ENCODE results near the gene HSPB2. TPM values are rescaled to one million over a fixed set of nuclear protein-coding genes. Genes with fewer than 3 reads are reported as not detected.

Gene HSPB2
- total and polyA plus RNA-seq, 2 donors (not counting 1 experiment from before 2014, with no cell fraction given), result not detected

- H3K9me3 Mint-ChIP-seq (ENCODE audit: insufficient read depth), result no peaks in the 10 kb centered on the region
- peaks cover 0 to 40% (median 20%) of the 10 kb centered on the region in 4 experiments for H3K27me3 ChIP-seq (replicated peaks in 1 of 4; ENCODE audit: control extremely low read depth in 1 of 4, control insufficient read depth in 3 of 4, insufficient read depth in 4 of 4, low read length in 3 of 4)
- H3K4me1 ChIP-seq (ENCODE audit: control insufficient read depth in 2 of 2, insufficient read depth in 2 of 2, low read length in 2 of 2), result no peaks in the 10 kb centered on the region
- no peak overlapping the region for H3K27ac Mint-ChIP-seq
- no peak overlapping the region for H2AFZ ChIP-seq (ENCODE audit: insufficient read depth, low read depth, low read length, poor library complexity, severe bottlenecking)
- DNase-seq (no peak), ATAC-seq (ENCODE audit: low read depth) (no peak)
- ChIA-PET CTCF (no interaction called here), POLR2A (no interaction called here)
- H3K27me3 Mint-ChIP-seq, result peaks cover 60% of the 10 kb centered on the region
- no peaks in the 10 kb centered on the region for H4K20me1 ChIP-seq (ENCODE audit: control insufficient read depth, insufficient read depth, low read length, poor library complexity, severe bottlenecking)
- H3K27ac ChIP-seq (ENCODE audit: low read length in 2 of 2), result no peak overlapping the region
- intact Hi-C loops (cut with micrococcal nuclease), result no loop called here
- H3K36me3 ChIP-seq (replicated peaks in 1 of 2; ENCODE audit: control extremely low read depth in 1 of 2, control insufficient read depth in 1 of 2, extremely low read depth in 1 of 2, insufficient read depth in 2 of 2, low read length in 1 of 2), result no peaks in the 10 kb centered on the region
- no peak overlapping the region for H3K4me2 ChIP-seq (replicated peaks; ENCODE audit: low read depth, low read length, poor library complexity, severe bottlenecking)
- H3K4me3 Mint-ChIP-seq, result no peak overlapping the region
- peaks cover 0 to 4% (median 0%) of the 10 kb centered on the region in 3 donors for H3K9me3 ChIP-seq (ENCODE audit: control extremely low read depth in 1 of 3, control insufficient read depth in 2 of 3, insufficient read depth in 1 of 3, low read length in 2 of 3)
- TF ChIP-seq, protein P1, sequence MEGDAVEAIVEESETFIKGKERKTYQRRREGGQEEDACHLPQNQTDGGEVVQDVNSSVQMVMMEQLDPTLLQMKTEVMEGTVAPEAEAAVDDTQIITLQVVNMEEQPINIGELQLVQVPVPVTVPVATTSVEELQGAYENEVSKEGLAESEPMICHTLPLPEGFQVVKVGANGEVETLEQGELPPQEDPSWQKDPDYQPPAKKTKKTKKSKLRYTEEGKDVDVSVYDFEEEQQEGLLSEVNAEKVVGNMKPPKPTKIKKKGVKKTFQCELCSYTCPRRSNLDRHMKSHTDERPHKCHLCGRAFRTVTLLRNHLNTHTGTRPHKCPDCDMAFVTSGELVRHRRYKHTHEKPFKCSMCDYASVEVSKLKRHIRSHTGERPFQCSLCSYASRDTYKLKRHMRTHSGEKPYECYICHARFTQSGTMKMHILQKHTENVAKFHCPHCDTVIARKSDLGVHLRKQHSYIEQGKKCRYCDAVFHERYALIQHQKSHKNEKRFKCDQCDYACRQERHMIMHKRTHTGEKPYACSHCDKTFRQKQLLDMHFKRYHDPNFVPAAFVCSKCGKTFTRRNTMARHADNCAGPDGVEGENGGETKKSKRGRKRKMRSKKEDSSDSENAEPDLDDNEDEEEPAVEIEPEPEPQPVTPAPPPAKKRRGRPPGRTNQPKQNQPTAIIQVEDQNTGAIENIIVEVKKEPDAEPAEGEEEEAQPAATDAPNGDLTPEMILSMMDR (IDR thresholded peaks at IDR 0.05), result no peak
- no peak for TF ChIP-seq EZH2 (IDR thresholded peaks at IDR 0.05; ENCODE audit: borderline replicate concordance, insufficient read depth, low read depth, low read length, poor library complexity, severe bottlenecking)
- WGBS (ENCODE audit: insufficient coverage), result 86% methylated on average over 24 of the region's 24 CpGs
- no peak overlapping the region for H3K9ac ChIP-seq (ENCODE audit: low read length)
- no peak overlapping the region for H3K4me3 ChIP-seq (ENCODE audit: control extremely low read depth in 1 of 5, extremely low read depth in 1 of 5, insufficient read depth in 1 of 5, low read depth in 2 of 5, low read length in 4 of 5)
- no peaks in the 10 kb centered on the region for H3K4me1 Mint-ChIP-seq
- no peaks in the 10 kb centered on the region for H3K79me2 ChIP-seq (ENCODE audit: control insufficient read depth, insufficient read depth, low read length)
Measured at GRCh38 chr11:111913031-111913861, 712 bp downstream of the HSPB2 start.

DNA sequence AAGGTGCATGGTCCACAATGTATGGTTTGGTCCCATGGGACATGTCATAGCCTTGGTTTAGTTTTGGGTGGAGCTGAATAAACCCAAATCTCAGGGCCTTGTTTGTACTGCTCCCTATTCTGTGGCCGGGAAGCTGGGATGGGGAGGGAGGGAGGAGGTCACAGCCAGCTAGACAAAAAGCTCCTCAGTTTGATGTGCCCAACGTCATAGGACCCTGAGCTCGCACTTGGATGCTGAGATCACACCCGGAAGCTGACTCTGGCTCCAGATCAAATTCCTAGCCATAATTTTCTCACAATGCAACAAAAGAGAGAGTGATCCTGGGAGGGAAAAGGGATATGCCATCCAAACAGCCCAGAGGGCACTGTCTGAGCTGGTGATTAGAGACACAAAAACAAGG is 1.5 kb downstream of the HSPB2 start:
- ATAC-seq (ENCODE audit: low read depth), result no peak
- no peaks in the 10 kb centered on the region for H3K9me3 Mint-ChIP-seq (ENCODE audit: insufficient read depth)

More for the DNA sequence above, 1.5 kb downstream of the HSPB2 start:
- no peak for TF ChIP-seq EZH2 (IDR thresholded peaks at IDR 0.05; ENCODE audit: borderline replicate concordance, insufficient read depth, low read depth, low read length, poor library complexity, severe bottlenecking)
- TF ChIP-seq, protein P1 (IDR thresholded peaks at IDR 0.05), result no peak
- Histone ChIP-seq H3K4me3 (ENCODE audit: control extremely low read depth in 1 of 5, extremely low read depth in 1 of 5, insufficient read depth in 1 of 5, low read depth in 2 of 5, low read length in 4 of 5) (no peak overlapping the region), H3K4me2 (replicated peaks; ENCODE audit: low read depth, low read length, poor library complexity, severe bottlenecking) (no peak overlapping the region), H3K27ac (ENCODE audit: low read length in 2 of 2) (no peak overlapping the region), H4K20me1 (ENCODE audit: control insufficient read depth, insufficient read depth, low read length, poor library complexity, severe bottlenecking) (no peaks in the 10 kb centered on the region), H2AFZ (ENCODE audit: insufficient read depth, low read depth, low read length, poor library complexity, severe bottlenecking) (no peak overlapping the region), H3K36me3 (replicated peaks in 1 of 2; ENCODE audit: control extremely low read depth in 1 of 2, control insufficient read depth in 1 of 2, extremely low read depth in 1 of 2, insufficient read depth in 2 of 2, low read length in 1 of 2) (no peaks in the 10 kb centered on the region), H3K4me1 (ENCODE audit: control insufficient read depth in 2 of 2, insufficient read depth in 2 of 2, low read length in 2 of 2) (no peaks in the 10 kb centered on the region), H3K9me3 (ENCODE audit: control extremely low read depth in 1 of 3, control insufficient read depth in 2 of 3, insufficient read depth in 1 of 3, low read length in 2 of 3) (peaks cover 0 to 4% (median 0%) of the 10 kb centered on the region in 3 donors), H3K9ac (ENCODE audit: low read length) (no peak overlapping the region), H3K27me3 (replicated peaks in 1 of 4; ENCODE audit: control extremely low read depth in 1 of 4, control insufficient read depth in 3 of 4, insufficient read depth in 4 of 4, low read length in 3 of 4) (peaks cover 0 to 46% (median 20%) of the 10 kb centered on the region in 4 experiments), H3K79me2 (ENCODE audit: control insufficient read depth, insufficient read depth, low read length) (no peaks in the 10 kb centered on the region)
- ChIA-PET POLR2A (no interaction called here), CTCF (no interaction called here)
- H3K4me3 Mint-ChIP-seq, result no peak overlapping the region
- 100% methylated on average over 1 of the region's 4 CpGs for WGBS (ENCODE audit: insufficient coverage)
- no peaks in the 10 kb centered on the region for H3K4me1 Mint-ChIP-seq
- peaks cover 62% of the 10 kb centered on the region for H3K27me3 Mint-ChIP-seq
- DNase-seq, result no peak
- intact Hi-C loops (cut with micrococcal nuclease), result no loop called here
- H3K27ac Mint-ChIP-seq, result no peak overlapping the region
